Astrocyte of the hippocampus (primary cell): ENCODE measurements around the gene CREB5.

Experiments used
- DNase-seq: peaks from one replicate; pipeline ENCODE4 v3.0.0; 2011; ENCODE audit warnings: low read depth, low spot score

Gene CREB5

DNA sequence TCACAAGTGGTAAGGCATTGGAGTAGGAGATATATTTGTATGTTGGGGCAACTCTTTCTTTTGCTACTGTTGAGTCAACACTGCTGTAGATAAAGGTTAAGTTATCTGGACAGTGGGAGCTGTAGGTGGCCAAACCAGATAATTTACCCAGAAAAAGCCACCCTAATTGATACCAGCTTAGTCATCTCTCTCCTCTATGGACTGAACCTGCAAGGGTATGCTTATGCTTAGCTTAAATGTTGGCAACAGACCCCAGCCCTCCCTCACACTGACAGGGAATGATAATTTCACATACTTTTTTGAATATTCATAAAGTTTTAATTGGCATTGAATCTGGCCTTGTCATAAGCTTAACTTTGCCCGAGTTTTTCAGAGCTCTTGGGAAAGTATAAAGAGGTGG lies 66.3 kb downstream of the CREB5 start:
- peak; percentile 29 for DNase-seq

DNA sequence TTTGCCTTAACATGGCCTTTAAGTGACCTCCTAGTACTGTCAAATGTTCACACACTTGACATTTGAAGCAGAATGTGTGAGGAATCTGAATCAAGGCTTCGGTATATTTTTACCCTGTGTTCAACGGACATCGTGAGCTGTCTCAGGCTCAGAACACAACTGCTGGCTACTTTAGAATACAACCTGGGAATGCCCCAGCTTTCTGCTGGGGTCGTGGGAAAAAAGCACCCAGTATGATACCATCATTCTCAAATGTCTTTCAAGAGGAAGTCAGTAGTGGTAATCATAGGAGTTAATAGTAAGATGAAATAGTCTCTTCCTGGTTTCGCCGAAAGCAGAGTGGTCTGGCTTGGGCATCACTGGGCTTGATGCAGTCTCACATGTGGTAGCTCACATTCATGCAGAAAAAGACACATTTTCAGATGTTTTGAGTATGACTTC lies 67.2 kb downstream of the CREB5 start:
- no peak for DNase-seq

DNA sequence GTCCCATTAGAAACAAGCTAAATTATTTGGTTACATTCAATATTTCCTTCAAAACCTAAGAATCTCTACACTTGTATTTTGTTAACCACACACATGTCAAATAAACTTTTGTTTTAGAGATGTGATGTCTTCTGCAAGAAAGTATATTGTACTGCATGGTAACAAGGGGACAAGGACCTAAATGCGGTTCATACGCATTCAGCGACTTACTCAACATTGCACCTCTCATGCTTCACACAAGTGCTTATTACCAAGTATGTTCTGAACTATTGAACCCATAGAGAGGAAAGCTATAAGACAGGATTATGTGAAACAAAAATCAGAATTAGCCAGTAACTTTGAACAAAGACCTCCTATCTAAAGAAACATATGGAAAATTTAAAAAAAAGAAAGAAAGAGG lies 68.3 kb downstream of the CREB5 start:
- no peak for DNase-seq

DNA sequence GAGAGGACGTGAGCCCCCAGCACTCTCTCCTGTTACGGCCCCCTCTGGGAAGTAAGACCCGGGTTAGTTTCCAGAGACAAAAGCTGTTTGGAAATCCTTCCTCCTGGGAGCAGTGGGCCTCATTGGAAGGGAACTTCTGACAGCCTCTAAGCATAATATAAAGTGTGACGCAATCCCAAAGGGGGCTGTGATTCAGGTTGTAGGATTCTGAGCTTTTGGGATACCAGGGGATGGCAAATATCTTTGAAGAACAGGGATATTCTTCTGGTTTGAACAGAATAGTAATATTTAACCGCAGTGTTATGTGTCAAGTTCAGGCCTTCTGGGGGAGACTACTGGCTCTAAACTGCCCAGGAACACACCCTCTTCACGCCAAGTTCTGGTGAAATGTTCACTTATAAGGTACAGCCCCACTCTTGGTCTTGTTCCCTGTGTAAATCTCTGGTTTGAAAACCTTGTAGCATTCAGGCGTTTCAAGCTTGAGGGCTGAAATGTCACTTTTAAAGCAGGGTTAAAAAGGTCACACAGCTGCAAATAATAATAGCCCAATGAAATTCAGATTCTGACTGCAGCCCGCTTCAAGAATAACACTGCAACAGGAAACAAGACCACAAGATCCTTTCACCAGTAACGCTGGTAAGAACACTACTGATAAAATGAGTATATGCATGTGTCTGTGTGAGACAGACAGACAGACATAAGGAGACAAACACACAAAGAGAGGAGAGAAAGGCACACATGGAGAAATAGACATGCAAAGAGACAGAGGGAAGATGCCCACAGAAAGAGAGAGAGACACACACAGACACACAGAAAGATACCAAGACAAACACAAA lies 69.0 kb downstream of the CREB5 start:
- peak; percentile 78 for DNase-seq

DNA sequence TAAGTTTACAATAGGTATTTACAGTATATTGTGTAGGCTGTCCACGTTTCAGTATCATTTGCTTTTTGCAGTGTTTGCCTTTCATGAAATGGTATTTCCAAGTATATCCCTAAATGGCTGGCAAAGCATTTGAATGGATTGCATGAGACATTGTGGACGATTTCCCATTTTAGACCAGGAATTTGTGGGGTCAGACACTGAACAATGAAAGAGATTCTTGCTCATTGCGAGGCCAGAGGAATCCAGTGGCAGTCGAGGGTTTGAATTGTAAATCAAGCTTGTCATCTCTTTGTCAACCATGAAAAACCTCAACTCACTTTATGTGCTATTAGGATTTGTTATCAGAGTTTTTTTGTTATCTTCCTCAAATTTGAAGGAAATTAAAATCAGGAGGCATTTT lies 70.8 kb downstream of the CREB5 start:
- peak; percentile 88 for DNase-seq

DNA sequence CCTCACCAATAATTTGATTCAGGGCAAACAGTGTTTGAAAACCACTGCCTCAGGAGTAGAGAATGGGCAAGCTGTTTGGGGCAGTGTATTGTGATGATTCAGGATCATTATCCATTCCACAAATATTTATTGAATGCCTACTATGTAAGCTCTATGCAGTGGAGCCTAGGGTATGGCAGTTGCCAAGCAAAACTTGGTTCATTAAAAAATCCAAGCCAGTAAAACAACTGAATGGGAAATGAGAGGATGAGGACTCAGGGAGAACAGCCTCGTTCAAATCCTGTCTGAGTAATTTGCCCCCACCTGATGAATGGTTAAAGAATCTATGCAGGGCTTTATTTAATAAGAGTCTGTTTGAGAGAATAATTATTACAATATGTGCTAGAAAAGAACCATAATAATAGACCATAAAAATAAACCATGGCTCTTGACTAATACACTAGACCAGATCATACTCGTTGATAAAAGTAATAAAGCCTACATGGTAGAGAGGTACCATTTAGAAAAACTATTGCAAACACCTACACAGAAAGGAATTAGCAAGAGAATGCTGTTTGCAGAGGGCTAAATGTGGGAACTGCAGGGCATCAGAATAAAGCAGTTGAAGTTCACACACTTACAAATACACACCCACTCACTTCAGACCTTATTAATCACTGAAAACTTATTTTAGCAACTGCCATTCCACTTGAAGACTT lies 71.7 kb downstream of the CREB5 start:
- DNase-seq: peak; percentile 85

DNA sequence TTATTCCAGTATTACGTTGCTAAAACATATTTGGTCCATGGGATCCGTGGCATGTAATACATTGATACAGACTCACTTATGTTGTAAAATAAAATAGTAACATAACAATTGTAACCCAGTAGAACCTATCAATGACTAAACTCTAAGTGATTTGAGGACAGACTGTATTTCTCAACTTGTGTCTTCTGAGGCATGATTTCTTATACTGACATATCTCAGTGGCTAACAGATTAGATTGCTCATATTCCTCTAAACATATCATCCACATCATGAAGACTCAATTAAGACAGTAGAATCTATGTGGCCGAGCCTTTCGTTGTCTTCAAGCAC lies 72.3 kb downstream of the CREB5 start:
- no peak for DNase-seq

DNA sequence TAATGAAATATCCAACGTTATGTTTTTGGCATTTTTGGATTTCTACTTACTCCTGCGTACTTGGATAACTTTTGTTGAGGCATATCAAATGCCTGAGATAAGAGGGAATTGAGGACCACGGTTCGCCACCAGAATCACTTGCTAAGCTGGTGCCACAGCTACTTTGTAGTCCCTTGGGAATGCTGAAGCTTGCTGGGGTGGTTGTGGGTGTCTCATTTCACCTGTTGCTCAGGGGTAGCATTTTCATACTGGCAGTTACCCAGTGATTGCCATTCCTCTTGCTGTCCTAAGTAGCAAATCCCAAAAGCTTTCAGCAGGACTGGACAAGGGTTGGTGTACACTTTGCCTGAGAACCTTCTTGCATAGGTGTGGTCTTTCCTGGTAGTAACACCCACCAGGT lies 75.2 kb downstream of the CREB5 start:
- no peak for DNase-seq

DNA sequence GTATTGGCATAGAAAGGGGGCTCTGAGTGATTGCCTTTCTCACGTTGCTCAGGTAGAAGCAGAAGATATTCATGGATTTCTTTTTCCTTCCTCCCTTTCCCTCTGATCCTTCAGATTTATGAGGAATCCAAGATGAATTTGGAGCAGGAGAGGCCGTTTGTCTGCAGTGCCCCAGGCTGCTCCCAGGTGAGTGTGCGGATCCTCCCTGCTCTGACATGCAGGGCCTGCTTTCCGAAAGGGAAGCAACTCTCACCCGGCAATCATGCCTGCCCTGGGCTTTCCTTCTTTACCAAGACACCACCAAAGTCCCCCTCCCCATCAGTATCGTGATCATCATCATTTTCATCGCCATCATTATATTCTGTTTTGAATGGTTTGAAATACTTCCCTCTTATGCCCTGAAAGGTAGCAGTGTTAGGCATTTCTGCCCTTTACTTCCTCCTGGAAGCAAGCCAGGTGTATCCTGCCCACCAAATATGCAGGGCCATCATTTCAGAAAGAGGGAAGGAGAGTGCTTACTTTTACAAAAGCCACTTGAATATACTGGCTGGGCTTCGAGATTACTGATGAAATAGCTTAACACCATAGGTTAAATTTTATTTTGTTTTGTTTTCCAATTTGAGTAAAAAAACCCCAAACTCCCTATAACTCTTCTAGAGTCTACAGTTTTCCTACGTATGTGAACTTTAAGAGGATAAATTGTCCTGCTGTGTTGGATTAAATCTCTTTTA lies 75.9 kb downstream of the CREB5 start:
- no peak for DNase-seq

DNA sequence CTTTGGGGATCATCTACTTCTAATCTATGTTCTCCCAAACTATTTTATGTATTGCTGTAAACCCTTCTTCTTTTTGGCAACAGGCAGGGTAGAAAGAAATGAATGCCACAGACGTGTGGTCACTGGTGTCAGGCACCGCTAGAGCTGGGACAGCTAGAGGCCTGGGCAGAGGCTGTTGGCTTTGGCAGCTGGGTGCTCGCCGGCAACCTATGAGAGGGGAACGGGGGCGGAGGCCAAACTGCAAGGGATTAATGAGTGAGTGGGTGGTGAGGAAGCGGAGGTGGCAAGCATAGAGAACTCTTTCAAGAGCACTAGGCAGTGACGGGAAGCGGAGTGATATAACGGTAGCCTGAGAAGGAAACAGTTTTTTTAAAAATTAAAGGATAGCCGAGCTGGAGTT lies 78.5 kb downstream of the CREB5 start:
- peak; percentile 28 for DNase-seq

DNA sequence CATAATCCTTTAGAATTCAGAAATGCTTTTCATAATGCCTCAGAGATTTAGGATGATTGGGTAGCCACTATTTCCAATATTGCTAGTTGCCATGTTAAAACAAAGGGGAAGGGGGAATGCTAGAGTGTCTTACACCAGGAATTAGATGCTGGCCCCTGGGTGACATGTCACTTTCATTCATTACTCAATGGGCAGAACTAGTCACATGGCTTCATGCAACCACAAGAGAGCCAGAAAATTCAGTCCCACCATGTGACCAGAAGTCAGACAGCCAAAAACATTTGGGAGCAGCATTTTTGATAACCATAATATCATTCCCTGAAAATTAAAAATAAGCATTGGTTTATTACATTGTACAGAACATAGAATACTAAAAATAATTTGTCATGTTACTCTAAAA lies 81.2 kb downstream of the CREB5 start:
- DNase-seq: no peak

DNA sequence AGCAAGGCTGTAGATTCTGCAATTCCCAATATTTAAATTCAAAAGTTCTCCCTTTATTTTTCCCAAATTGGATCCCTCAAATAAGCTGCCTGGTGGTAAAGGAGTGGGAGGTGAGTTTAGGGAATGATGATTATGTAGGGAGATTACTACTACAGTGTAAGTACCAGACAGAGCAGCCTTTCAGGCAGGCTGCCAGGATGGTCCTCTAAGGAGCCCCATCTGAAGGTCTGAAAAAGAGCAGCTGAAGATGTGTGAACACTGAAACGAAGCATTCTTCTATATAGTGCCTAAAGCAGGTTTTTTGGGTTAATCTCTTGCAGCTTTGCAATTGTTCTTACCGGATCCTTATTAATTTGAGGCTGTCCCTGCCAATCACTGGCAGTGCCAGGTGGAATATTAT lies 84.7 kb downstream of the CREB5 start:
- DNase-seq: no peak

DNA sequence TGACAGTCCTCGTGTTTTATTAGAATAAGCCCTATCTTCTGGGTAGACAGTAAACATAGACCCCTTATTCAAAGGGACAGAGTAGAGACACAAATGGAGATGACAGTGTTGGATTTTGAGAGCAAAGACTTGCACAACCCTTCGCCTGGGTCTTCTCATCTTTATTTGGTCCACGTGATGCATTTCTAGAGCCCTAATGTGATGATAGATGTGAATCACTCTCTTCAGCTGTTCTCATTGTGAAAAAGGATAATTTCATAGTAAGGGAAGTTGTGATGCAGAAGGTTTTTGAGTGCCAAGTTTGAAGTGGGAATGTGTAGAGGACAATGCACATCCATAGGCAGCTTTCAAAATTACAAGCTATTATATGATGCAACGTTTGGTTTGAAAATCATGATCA lies 86.3 kb downstream of the CREB5 start:
- no peak for DNase-seq

DNA sequence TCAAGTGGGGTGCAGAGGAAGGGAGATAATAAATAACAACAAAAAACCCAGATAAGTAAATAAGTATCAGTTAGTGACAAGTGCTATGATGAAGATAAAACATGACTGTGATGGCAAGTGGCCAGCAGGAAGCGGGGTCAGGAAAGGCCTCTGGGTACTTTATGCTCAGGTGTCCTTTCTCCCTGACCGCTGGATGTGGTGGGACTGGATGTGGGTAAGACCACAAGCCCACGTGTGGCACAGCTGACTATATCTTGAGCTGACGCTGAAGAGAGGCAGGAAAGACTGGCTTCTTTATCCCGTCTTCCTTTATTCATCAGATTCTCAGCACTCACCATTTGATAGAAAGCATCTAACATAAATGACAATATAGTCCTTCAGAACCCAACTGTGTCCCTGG lies 87.8 kb downstream of the CREB5 start:
- DNase-seq: no peak

DNA sequence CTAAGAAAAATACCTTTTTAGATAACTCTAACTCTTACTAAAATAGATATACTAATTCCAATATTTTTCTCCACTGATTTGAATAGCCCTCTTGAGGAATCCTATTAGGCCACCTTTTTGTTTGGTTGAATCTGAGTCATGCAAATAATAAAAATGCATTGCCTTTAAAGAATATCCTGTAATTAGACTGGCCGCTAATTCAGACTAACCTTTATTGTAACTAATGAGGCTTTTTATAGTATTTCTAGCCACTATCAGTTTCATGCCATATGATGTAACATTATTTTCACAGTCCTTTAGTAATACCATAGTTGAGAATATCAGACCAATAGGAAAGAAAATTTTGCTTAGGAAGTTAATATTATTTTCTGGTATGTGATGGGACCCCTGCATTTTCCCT lies 90.1 kb downstream of the CREB5 start:
- DNase-seq: no peak

DNA sequence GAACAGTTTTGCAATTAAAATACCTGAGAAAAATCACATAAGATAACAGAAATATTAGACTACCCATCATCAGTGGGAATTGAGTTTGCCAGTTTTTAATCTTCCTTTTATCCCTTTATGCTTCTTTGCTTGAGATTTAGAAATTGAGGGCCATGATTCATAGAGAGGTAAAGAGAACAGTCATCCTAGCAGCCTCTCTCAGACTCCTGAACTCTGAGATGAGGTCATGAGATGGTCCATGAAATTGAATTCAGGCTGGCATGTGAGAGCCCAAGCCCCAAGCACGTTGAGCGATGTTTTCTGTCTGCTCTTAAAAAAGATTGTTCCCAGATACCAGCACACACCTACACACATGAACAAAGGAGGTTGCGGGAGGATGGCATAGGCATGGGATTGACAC lies 91.1 kb downstream of the CREB5 start:
- DNase-seq: no peak

DNA sequence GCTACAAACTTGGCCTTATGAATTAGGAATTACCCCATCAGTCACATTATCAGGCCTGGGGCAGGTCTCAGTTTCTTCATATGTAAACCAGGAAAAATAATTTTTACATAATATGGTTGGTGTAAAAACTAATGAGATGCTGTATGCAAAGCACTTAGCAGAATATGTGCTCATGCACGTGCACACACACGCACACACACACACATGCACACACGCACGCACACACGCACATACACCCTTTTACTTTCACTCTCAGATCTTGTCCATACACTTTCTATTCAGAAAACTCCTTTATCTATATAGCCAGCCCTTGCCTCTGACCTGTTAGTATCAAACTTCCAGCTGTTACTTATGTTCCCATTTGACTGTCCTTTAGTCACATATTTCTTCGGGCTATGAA lies 92.7 kb downstream of the CREB5 start:
- DNase-seq: no peak

DNA sequence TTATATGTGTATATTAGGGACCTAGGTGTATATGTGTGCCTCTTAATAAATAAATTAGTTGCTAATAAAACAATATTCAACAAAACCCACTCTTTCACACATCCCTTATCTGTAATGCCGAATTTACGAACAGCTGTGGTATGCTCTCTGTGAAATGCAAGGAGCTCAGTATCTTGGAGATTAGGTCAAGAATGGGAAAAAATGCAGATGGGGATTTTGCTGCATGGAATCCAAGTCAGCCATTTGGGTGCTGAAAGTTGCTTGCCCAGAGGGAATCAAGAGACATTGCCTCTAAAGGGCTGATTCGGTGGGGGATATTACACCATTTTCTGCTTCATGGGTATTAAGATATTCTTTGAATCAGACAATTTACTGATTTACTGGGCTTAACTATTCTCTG lies 93.5 kb downstream of the CREB5 start:
- no peak for DNase-seq

DNA sequence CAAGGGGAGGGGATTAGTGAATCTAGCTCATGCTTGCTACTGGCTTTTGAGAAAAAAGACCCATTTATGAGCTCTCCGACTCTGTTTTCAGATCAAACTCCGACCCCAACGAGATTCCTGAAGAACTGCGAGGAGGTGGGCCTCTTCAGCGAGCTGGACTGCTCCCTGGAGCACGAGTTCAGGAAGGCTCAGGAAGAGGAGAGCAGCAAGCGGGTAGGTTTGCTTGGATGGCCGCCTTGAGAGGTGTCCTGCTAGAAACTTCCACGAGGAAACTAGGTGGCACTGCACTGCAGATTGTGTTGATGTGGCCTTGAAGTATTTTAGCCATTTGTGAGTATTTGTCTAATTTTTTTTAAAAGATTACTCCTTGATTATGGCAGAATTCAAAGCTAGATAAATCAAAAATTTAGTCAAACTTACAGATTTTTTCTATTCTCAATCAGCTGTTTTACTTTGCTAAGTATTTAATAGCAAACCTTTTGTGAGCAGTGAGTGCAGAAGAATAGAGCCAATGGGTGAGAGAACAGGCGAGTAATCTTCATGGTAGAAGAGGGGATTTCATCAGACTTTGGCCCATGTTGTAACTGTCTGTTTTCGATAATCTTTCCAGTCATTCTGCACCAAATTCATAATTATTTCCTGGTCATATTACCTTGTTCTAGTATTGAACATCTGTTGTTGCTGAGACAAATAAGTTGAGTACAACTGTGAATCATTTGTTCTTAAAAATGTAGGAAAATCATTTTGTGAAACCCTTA lies 95.4 kb downstream of the CREB5 start:
- DNase-seq: no peak

DNA sequence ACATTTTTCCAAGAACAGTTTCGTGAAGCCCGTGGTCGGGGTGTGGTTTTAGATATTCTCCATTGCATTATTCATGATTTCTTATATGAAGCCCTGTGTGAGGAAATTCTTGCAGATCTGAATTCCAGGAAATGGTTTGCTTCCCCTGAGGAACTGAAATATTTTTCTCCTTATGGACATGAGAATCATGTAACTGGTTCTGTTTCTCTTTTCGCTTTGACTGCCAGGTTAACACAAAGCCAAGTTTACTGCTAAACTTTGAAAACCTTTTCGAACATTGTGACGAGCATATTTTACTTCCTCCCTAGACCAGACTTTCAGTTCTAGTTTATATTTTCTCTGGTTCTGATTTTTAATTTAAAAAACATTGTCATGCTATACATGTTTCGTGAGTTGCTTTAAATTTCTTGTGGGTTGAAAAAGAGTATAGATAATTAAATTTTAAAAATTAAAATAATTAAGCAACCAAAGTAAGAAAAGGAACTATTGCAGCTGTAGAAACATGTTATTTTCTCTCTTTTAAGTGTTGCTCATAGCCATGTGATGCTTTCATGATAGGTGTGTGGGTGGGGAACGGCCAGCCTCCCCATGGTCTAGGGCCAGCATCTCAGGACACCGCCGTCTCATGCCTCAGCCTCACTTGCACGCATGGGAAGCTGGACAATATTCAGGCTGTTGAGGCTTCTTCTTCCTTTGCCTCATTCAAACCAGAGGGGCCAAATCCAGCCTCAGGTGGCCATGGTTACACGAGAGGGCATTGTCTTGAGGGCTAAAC lies 97.1 kb downstream of the CREB5 start:
- DNase-seq: peak; percentile 57

DNA sequence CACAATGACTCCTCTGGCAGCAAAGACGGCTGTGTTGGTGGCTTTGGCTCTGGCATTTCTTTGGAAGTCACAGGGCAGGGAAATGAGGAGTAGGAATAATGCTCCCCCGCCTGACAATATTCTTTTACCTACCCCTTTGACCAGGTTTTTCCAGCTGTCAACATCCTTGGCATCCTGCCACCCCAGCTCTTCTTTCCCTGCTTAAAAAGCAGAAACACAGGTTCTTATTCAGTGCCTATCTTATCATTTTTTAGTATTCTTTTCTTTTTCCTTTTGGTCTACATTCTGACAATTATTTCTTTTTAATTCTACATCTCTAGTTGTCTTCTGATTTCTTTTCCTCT lies 97.7 kb downstream of the CREB5 start:
- no peak for DNase-seq
